NCI-H1092 treated with DMSO at 0.1 percent for 48 hours (cell line): ENCODE measurements around the gene BARHL1.
"Not testable (repeated sequence)": the region's sequence is repeated elsewhere in the genome, so short reads cannot be mapped to it uniquely, and the experiment has no call there.

Experiments
- DNase-seq: peaks from one replicate; lab custom pipeline; 2025; lab: John Stamatoyannopoulos, UW

Gene BARHL1

GRCh38 chr9:132556714-132557113 lies 25.7 kb upstream of the BARHL1 start:
- no peak for DNase-seq

GRCh38 chr9:132557159-132557558 lies 25.2 kb upstream of the BARHL1 start:
- no peak for DNase-seq

- no peak for DNase-seq
Observed at GRCh38 chr9:132559711-132560110, 22.7 kb upstream of the BARHL1 start.

- DNase-seq = peak; percentile 66
Observed at GRCh38 chr9:132560616-132561202, 21.7 kb upstream of the BARHL1 start.

- no peak for DNase-seq
Observed at GRCh38 chr9:132562306-132562573, 20.2 kb upstream of the BARHL1 start.

GRCh38 chr9:132564526-132564925 lies 17.9 kb upstream of the BARHL1 start:
- no peak for DNase-seq

- DNase-seq = not testable (repeated sequence)
Observed at GRCh38 chr9:132568787-132569186, 13.6 kb upstream of the BARHL1 start.

- DNase-seq = no peak
Observed at GRCh38 chr9:132571806-132572600, 10.4 kb upstream of the BARHL1 start.

GRCh38 chr9:132572921-132573320 lies 9.5 kb upstream of the BARHL1 start:
- no peak for DNase-seq

- peak; percentile 77 for DNase-seq
Observed at GRCh38 chr9:132575005-132575609, 7.3 kb upstream of the BARHL1 start.

GRCh38 chr9:132575811-132576210 lies 6.6 kb upstream of the BARHL1 start:
- no peak for DNase-seq

GRCh38 chr9:132577119-132577518 lies 5.3 kb upstream of the BARHL1 start:
- DNase-seq = no peak

- DNase-seq = no peak
Observed at GRCh38 chr9:132578367-132578932, 4.0 kb upstream of the BARHL1 start.

- DNase-seq = no peak
Observed at GRCh38 chr9:132579427-132579798, 3.0 kb upstream of the BARHL1 start.

GRCh38 chr9:132582786-132583583 lies 579 bp downstream of the BARHL1 start:
- DNase-seq = no peak

GRCh38 chr9:132583584-132584304 lies 1.3 kb downstream of the BARHL1 start:
- DNase-seq = no peak

GRCh38 chr9:132584601-132585560 lies 2.5 kb downstream of the BARHL1 start:
- no peak for DNase-seq

GRCh38 chr9:132585954-132586829 lies 3.8 kb downstream of the BARHL1 start:
- DNase-seq = peak; percentile 81

GRCh38 chr9:132586830-132587591 lies 4.6 kb downstream of the BARHL1 start:
- DNase-seq = peak; percentile 81
